ENCODE measurements around the gene LRRC18. TPM values are rescaled to one million over a fixed set of nuclear protein-coding genes. Genes with fewer than 3 reads are reported as not detected.

LRRC18 gene
- total RNA-seq, 1 experiment from 2014 or later: not detected

GRCh38 chr10:48968036-48968435 lies 28.4 kb upstream of the LRRC18 start:
- no peak for TF ChIP-seq CTCF (conservative IDR thresholded peaks at IDR 0.05)
- H3K36me3 Mint-ChIP-seq (ENCODE audit: insufficient read depth in 1 of 3, low read depth in 3 of 3): no peaks in the 10 kb centered on the region; a peak in 1 of 7 replicates

More at GRCh38 chr10:48968036-48968435, 28.4 kb upstream of the LRRC18 start:
- no peaks in the 10 kb centered on the region for H3K9me3 ChIP-seq (ENCODE audit: control insufficient read depth, low read depth, low read length)
- Mint-ChIP-seq H3K4me1 (no peaks in the 10 kb centered on the region), H3K27ac (no peak overlapping the region), H3K4me3 (no peak overlapping the region), H3K9me3 (no peaks in the 10 kb centered on the region), H3K27me3 (ENCODE audit: low read depth) (peaks cover 7% of the 10 kb centered on the region)
- no peak overlapping the region for H2BK20ac ChIP-seq (ENCODE audit: low read depth, low read length, poor library complexity, severe bottlenecking)
- H2BK12ac ChIP-seq (ENCODE audit: insufficient read length, low read depth, low read length): no peak overlapping the region
- no peaks in the 10 kb centered on the region for H3K4me1 ChIP-seq (ENCODE audit: insufficient read depth, low read length)
- H2AK5ac ChIP-seq (ENCODE audit: insufficient read length, low read length): no peak overlapping the region
- no CpG with 5 or more reads among the region's 3 CpGs for WGBS (ENCODE audit: extremely low coverage, insufficient read length, low lambda C conversion rate)
- H3K56ac ChIP-seq (ENCODE audit: insufficient read length, low read depth, low read length): no peak overlapping the region
- H3K4me2 ChIP-seq (ENCODE audit: insufficient read depth, insufficient read length, low read length): no peak overlapping the region
- no peak overlapping the region; the same call in 1 of the 2 replicates for H3K14ac ChIP-seq (ENCODE audit: insufficient read depth, low read length)
- H3K27me3 ChIP-seq (ENCODE audit: insufficient read depth, low read length): no peaks in the 10 kb centered on the region
- H4K91ac ChIP-seq (ENCODE audit: insufficient read length, low read depth, low read length): no peak overlapping the region
- H3K23ac ChIP-seq (ENCODE audit: insufficient read length, low read depth, low read length): no peak overlapping the region
- no peak overlapping the region for H4K5ac ChIP-seq (ENCODE audit: insufficient read length, low read depth, low read length)
- DNase-seq: no peak
- no peaks in the 10 kb centered on the region for H3K23me2 ChIP-seq (ENCODE audit: insufficient read length, low read depth, low read length, poor library complexity, severe bottlenecking)
- no peaks in the 10 kb centered on the region for H3K79me1 ChIP-seq (ENCODE audit: insufficient read depth, low read depth, low read length, poor library complexity, severe bottlenecking)
- H3K18ac ChIP-seq (ENCODE audit: insufficient read length, low read depth, low read length): no peak overlapping the region
- no peaks in the 10 kb centered on the region for H3K79me2 ChIP-seq (ENCODE audit: insufficient read depth, low read length)
- H3T11ph ChIP-seq (ENCODE audit: low read length): no peak overlapping the region
- no peak overlapping the region for H2AFZ ChIP-seq (ENCODE audit: low read length)
- H3K9ac ChIP-seq (ENCODE audit: extremely low read depth, insufficient read length, low read length): no peak overlapping the region
- no peaks in the 10 kb centered on the region for H4K20me1 ChIP-seq (ENCODE audit: control insufficient read depth, insufficient read depth, insufficient read length)
- H2BK15ac ChIP-seq (ENCODE audit: low read depth, low read length): no peak overlapping the region
- H2BK5ac ChIP-seq (ENCODE audit: insufficient read length, low read length): no peak overlapping the region
- H4K8ac ChIP-seq (replicated peaks; ENCODE audit: insufficient read length, low read depth, low read length): no peak overlapping the region
- H2BK120ac ChIP-seq (ENCODE audit: low read depth, low read length, poor library complexity, severe bottlenecking): no peak overlapping the region
- no peak overlapping the region for H3K27ac ChIP-seq (ENCODE audit: insufficient read length, low read depth, low read length)
- H3K4ac ChIP-seq (ENCODE audit: low read depth, low read length): no peak overlapping the region

All from H9 (cell line).